ENCODE data around the gene ZFPM1. TPM values are rescaled to one million over a fixed set of nuclear protein-coding genes. Genes with fewer than 3 reads are reported as not detected.

The ZFPM1 gene
- polyA plus RNA-seq, 1 donor from 2014 or later = 0.15 TPM

- Mint-ChIP-seq H3K27ac (no peak overlapping the region), H3K27me3 (no peaks in the 10 kb centered on the region), H3K9me3 (no peaks in the 10 kb centered on the region), H3K36me3 (no peaks in the 10 kb centered on the region), H3K4me1 (peaks cover 0 to 4% (median 0%) of the 10 kb centered on the region in 3 donors), H3K4me3 (peak overlapping the region in 1 of 4 donors; percentile 2)
Observed at GRCh38 chr16:88524973-88525662, 72.0 kb downstream of the ZFPM1 start.

GRCh38 chr16:88525663-88525990 lies 72.5 kb downstream of the ZFPM1 start:
- no peak overlapping the region for H3K27ac Mint-ChIP-seq
- H3K36me3 Mint-ChIP-seq = no peaks in the 10 kb centered on the region
- no peaks in the 10 kb centered on the region for H3K9me3 Mint-ChIP-seq
- H3K4me3 Mint-ChIP-seq = peak overlapping the region in 1 of 4 donors; percentile 2
- peaks cover 0 to 4% (median 0%) of the 10 kb centered on the region in 3 donors for H3K4me1 Mint-ChIP-seq
- H3K27me3 Mint-ChIP-seq = no peaks in the 10 kb centered on the region

DNA sequence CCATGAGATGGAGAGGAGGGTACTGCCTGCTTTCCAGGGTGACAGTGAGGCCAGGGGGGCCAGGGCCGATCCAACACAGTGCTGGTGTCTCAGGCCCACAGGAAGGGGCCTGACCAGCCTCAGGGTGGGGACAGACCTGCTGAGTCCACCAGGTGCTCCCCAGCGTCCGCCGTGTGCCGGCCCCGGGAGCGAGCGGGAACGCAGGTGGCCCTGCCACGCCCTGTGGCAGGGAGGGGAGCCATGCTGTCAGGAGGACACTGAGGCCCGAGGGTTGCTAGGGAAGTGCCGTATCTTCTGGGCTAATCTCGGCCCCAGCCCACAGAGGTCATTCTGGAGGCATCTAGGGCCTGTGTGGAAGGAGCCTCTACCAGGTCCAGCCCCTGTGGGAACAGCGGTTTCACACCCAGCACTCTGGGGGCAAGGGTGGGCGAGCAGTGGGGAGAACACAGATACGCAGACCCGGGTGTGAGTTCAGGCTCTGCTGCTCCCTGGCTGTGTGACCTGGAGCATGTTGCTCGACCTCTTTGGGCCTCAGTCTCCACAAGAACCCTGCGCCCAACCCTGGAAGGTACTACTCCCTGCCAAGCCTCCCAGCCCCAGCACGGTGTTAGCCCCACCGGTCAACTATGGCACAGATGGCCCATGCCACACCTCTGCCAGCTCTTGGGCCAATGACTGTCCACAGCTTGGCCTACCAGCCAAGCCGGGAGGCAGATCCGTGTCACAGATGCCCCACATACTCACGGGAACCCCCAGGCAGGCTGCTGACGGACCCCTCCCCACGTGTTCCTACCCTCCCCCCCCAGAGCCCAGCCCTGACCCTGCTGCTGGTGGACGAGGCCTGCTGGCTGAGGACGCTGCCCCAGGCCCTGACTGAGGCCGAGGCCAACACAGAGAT lies 73.2 kb downstream of the ZFPM1 start:
- peaks cover 0 to 4% (median 0%) of the 10 kb centered on the region in 3 donors for H3K4me1 Mint-ChIP-seq
- peak overlapping the region in 1 of 3 donors; percentile 50 for H3K27ac Mint-ChIP-seq
- H3K9me3 Mint-ChIP-seq = no peaks in the 10 kb centered on the region
- H3K36me3 Mint-ChIP-seq = no peaks in the 10 kb centered on the region
- H3K4me3 Mint-ChIP-seq = no peak overlapping the region
- no peaks in the 10 kb centered on the region for H3K27me3 Mint-ChIP-seq

DNA sequence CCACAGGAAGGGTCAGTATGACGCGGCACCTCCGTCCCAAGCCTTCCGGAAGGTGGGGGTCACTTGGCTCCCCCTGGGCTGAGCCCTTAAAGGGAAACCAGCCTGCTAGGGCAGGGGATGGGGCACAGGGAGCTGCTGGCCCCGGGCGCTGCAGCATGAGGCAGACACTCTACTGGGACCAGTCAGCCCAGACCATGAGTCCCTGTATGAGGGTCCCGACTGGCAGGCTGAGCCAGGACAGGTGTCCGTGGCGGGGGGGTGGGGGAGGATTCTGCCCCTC lies 73.8 kb downstream of the ZFPM1 start:
- no peak overlapping the region for H3K4me3 Mint-ChIP-seq

DNA sequence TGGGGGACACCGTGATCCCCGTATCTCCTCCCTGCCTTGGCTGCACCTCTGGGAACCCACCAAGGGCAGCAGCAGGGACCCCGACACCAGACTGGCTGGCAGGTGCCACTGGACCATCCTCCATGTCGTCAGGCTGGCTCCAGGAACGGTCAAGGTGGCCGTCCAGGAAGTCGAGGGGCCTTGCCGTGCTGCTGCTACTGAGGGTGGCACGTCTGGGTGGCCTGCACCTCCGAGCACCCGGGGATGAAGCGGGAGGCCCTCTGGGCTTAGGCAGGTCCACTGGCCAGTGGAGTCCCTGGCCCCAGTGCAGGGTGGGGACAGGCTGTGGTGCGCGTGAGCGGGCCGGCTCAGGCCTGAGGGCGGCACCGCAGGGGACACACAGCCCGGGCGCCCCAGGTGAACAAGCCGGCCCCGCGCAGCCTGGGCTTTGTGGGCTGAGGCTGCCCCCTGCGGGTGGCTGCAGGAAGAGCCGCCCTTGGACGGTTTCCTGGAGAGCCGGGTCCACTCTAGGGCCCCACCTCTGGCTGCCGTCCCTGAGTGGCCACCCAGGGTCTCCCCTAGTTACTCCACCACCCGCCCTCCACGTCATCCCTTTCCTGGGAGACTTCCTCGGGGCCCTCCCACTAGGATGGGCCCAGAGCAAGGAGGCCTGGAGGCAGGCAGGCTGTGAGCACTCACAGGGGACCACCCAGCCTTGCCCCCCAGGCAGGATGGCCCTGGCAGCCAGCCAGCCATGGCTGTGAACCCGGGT lies 74.3 kb downstream of the ZFPM1 start:
- Mint-ChIP-seq H3K36me3 (peaks cover 1% of the 10 kb centered on the region), H3K4me3 (no peak overlapping the region), H3K4me1 (peaks cover 0 to 4% (median 1%) of the 10 kb centered on the region in 3 donors), H3K9me3 (no peaks in the 10 kb centered on the region), H3K27me3 (no peaks in the 10 kb centered on the region), H3K27ac (no peak overlapping the region)

More for the DNA sequence above, 73.8 kb downstream of the ZFPM1 start:
- Mint-ChIP-seq H3K27me3 (no peaks in the 10 kb centered on the region), H3K36me3 (peaks cover 1% of the 10 kb centered on the region), H3K4me1 (peaks cover 0 to 4% (median 1%) of the 10 kb centered on the region in 3 donors), H3K9me3 (no peaks in the 10 kb centered on the region), H3K27ac (no peak overlapping the region)

- Mint-ChIP-seq H3K4me1 (peaks cover 0 to 4% (median 1%) of the 10 kb centered on the region in 3 donors), H3K27me3 (no peaks in the 10 kb centered on the region), H3K27ac (no peak overlapping the region), H3K4me3 (no peak overlapping the region), H3K36me3 (peaks cover 1% of the 10 kb centered on the region), H3K9me3 (no peaks in the 10 kb centered on the region)
Observed at GRCh38 chr16:88527937-88528743, 75.1 kb downstream of the ZFPM1 start.

DNA sequence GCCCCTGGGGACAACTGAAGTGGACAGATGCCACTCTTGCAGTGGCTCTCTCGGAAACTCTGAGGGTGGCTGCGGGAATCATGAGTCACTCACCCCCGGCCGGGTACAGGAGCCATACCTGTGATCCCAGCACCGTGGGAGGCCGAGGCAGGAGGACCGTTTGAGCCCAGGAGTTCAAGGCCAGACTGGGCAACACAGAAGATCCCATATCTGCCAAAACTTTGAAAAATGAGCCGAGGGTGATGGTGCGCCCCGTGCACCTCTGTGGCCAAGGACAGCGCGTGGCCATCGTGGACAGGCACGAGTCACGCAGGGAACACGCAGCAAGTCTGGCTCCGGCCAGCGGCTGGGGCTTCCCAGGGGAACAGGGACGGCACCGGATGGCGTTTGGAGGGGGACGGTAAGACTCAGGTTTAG lies 75.8 kb downstream of the ZFPM1 start:
- H3K27ac Mint-ChIP-seq = no peak overlapping the region
- peaks cover 1% of the 10 kb centered on the region for H3K36me3 Mint-ChIP-seq
- peaks cover 0 to 4% (median 1%) of the 10 kb centered on the region in 3 donors for H3K4me1 Mint-ChIP-seq
- peak overlapping the region in 1 of 4 donors; percentile 58 for H3K4me3 Mint-ChIP-seq
- no peaks in the 10 kb centered on the region for H3K9me3 Mint-ChIP-seq
- H3K27me3 Mint-ChIP-seq = no peaks in the 10 kb centered on the region

DNA sequence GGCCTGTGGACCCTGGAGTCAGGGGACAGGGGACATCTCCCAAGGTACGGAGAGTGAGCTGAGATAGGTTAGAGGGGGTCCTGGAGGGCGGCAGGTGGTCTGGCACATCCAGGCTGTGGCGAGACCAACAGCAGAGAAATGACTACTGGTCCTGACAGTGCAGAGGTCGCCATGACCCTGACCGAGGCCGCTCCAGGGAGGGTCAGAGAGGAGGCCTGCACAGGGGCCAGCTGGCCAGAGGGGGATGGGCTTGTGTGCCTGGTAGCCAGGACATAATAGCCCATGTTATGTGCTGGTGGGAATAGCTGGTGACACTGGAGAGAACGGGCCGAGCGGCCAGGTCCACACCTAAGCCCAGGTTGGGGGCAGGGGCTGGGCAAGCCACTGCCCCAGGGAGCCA lies 76.5 kb downstream of the ZFPM1 start:
- Mint-ChIP-seq H3K4me3 (peak overlapping the region in 1 of 4 donors; percentile 58), H3K27ac (no peak overlapping the region), H3K36me3 (peaks cover 1% of the 10 kb centered on the region), H3K4me1 (peaks cover 0 to 4% (median 1%) of the 10 kb centered on the region in 3 donors), H3K9me3 (no peaks in the 10 kb centered on the region), H3K27me3 (no peaks in the 10 kb centered on the region)

GRCh38 chr16:88530051-88530857 lies 77.2 kb downstream of the ZFPM1 start:
- H3K4me1 Mint-ChIP-seq = peaks cover 0 to 3% (median 1%) of the 10 kb centered on the region in 3 donors
- H3K27ac Mint-ChIP-seq = peak overlapping the region in 1 of 3 donors; percentile 71
- peaks cover 1% of the 10 kb centered on the region for H3K36me3 Mint-ChIP-seq
- no peaks in the 10 kb centered on the region for H3K9me3 Mint-ChIP-seq
- peak overlapping the region in 1 of 4 donors; percentile 39 for H3K4me3 Mint-ChIP-seq
- no peaks in the 10 kb centered on the region for H3K27me3 Mint-ChIP-seq

DNA sequence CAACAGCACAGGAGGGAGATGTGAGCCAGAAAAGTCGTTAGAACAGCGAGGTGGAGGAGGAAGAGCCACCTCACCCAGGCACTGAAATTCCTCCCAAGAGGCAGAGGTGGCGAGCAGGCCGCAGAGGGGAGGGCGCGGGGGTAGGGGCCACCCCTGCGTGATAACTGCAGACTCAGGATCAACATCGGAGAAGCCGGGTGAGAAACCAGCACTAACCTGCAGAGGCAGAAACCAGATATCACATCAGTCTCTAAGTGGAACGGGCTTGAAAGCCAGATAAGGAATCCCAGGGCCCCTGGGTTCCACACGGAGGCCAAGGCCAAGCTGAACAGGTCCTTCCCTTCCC lies 77.8 kb downstream of the ZFPM1 start:
- peak overlapping the region in 1 of 4 donors; percentile 39 for H3K4me3 Mint-ChIP-seq
- no peaks in the 10 kb centered on the region for H3K27me3 Mint-ChIP-seq
- no peaks in the 10 kb centered on the region for H3K9me3 Mint-ChIP-seq
- H3K27ac Mint-ChIP-seq = peak overlapping the region in 1 of 3 donors; percentile 71
- peaks cover 1% of the 10 kb centered on the region for H3K36me3 Mint-ChIP-seq
- H3K4me1 Mint-ChIP-seq = peaks cover under 1 to 7% (median 3%) of the 10 kb centered on the region in 3 donors

GRCh38 chr16:88531346-88531745 lies 78.3 kb downstream of the ZFPM1 start:
- no peak overlapping the region for H3K27ac Mint-ChIP-seq

DNA sequence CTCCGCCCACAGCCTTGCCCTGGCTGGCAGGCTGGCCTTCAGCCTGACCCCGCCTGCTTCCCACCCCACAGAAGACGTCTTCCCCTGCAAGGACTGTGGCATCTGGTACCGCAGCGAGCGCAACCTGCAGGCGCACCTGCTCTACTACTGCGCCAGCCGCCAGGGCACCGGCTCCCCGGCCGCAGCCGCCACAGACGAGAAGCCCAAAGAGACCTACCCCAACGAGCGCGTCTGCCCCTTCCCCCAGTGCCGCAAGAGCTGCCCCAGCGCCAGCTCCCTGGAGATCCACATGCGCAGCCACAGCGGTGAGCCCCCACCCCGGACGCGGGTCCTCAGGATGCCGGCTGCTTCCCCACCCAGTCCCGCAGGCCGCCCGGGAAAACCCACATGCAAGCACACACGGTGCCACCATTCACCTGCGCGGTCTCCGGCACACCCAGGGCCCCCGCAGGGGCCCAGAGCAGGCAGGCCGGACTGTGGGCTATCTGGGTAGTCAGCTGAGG lies 78.9 kb downstream of the ZFPM1 start:
- Mint-ChIP-seq H3K27me3 (no peaks in the 10 kb centered on the region), H3K27ac (no peak overlapping the region), H3K4me3 (peak overlapping the region in 1 of 4 donors; percentile 14), H3K36me3 (peaks cover 1% of the 10 kb centered on the region), H3K9me3 (no peaks in the 10 kb centered on the region), H3K4me1 (peaks cover 4 to 8% (median 4%) of the 10 kb centered on the region in 3 donors)

More at GRCh38 chr16:88531346-88531745, 78.3 kb downstream of the ZFPM1 start:
- no peaks in the 10 kb centered on the region for H3K27me3 Mint-ChIP-seq
- H3K4me3 Mint-ChIP-seq = peak overlapping the region in 1 of 4 donors; percentile 14
- H3K9me3 Mint-ChIP-seq = no peaks in the 10 kb centered on the region
- H3K4me1 Mint-ChIP-seq = peaks cover 4 to 8% (median 4%) of the 10 kb centered on the region in 3 donors
- H3K36me3 Mint-ChIP-seq = peaks cover 1% of the 10 kb centered on the region

- peaks cover 1% of the 10 kb centered on the region for H3K36me3 Mint-ChIP-seq
- peak overlapping the region in 1 of 4 donors; percentile 14 for H3K4me3 Mint-ChIP-seq
- no peaks in the 10 kb centered on the region for H3K27me3 Mint-ChIP-seq
- no peaks in the 10 kb centered on the region for H3K9me3 Mint-ChIP-seq
- no peak overlapping the region for H3K27ac Mint-ChIP-seq
- peaks cover 4 to 8% (median 4%) of the 10 kb centered on the region in 3 donors for H3K4me1 Mint-ChIP-seq
Observed at GRCh38 chr16:88532434-88533241, 79.6 kb downstream of the ZFPM1 start.
